Amniotic stem cell (primary cell): ENCODE data around the gene MATN4.

ENCODE experiments used
- DNase-seq: peaks from one replicate; lab custom pipeline; 2025; lab: John Stamatoyannopoulos, UW

The MATN4 gene

DNA sequence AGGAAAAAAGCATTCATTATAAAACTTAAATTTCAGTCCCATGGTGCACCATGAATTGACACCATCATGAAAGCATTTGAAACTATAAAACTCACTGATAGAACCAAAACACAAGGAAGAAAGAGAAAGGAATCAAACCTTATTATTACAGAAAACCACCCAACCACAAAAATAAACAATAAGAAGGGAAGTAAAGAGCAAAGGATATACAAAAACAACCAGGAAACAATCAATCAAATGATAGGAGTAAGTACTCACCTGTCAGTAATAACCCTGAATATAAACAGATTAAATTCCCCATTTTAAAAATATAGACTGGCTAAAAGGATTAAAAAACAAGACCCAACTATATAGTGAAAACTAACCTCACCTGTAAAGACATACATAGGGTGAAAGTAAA lies 59.5 kb downstream of the MATN4 start:
- DNase-seq: no peak

DNA sequence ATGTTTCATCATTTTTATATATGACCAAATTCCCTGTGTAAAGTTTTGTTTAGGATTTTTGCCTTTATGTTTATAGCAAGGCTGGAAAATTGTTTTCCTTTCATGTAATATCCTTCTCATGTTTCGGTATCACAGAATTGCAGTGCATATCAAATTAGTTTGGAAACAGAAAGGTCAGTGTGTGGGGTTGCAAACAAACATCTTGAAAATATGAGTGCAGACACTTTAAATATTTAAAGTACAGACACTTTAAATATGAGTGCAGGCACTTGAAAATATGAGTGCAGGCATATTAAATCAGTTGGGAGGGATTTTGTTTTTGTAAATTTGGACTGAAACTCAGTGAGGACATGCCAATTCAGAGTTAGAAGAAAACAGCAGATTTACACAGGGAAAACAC lies 60.2 kb downstream of the MATN4 start:
- DNase-seq: no peak

DNA sequence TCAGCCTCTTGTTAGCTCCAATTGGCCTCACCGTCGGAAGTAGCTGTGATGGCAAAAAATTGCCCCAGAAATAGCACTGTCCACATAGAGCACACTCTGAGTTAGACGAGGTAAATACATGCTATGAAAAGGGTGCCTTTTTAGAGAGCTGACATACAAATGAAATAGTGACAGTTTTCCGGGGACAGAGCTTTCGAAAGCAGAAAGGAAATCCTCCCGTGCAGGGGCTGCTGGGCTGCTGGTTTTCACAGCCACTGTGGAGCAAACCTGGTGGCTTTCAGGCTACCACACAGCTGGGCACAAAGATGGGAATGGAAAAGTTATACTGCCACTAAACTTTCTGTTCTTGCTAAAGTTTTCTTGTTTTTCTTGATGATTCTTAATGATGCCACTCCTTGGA lies 62.0 kb downstream of the MATN4 start:
- DNase-seq: no peak
